ENCODE measurements around the gene PPFIBP1. TPM values are rescaled to one million over a fixed set of nuclear protein-coding genes. Genes with fewer than 3 reads are reported as not detected.

PPFIBP1 gene
- polyA plus RNA-seq, 1 donor (not counting 4 experiments of a cell fraction or from before 2014, with no cell fraction given): 83.5 TPM

GRCh38 chr12:27711967-27712366, 188.0 kb downstream of the PPFIBP1 start:
- FAIRE-seq: no peak
- Histone ChIP-seq H3K9ac (ENCODE audit: control insufficient read depth, extremely low read depth, insufficient read depth, low read length) (peak overlapping the region; percentile 3), H4K20me1 (ENCODE audit: control insufficient read depth, extremely low read depth, insufficient read depth, low read length) (peaks cover 3% of the 10 kb centered on the region), H3K4me1 (ENCODE audit: control insufficient read depth, extremely low read depth, insufficient read depth, low read length) (peaks cover 23% of the 10 kb centered on the region), H3K9me1 (ENCODE audit: control insufficient read depth, extremely low read depth, insufficient read depth, low read length) (no peaks in the 10 kb centered on the region), H3K79me2 (ENCODE audit: control insufficient read depth, insufficient read depth, low read length) (peaks cover 50% of the 10 kb centered on the region), H3K27me3 (ENCODE audit: control insufficient read depth, extremely low read depth, insufficient read depth, low read length) (no peaks in the 10 kb centered on the region), H3K4me2 (ENCODE audit: control insufficient read depth, extremely low read depth, insufficient read depth, low read depth, low read length) (peak overlapping the region; percentile 99), H3K9me3 (ENCODE audit: control insufficient read depth, low read depth, low read length) (no peaks in the 10 kb centered on the region), H3K4me3 (ENCODE audit: control insufficient read depth in 2 of 3, extremely low read depth in 1 of 3, insufficient read depth in 2 of 3, low read depth in 1 of 3, low read length in 3 of 3) (peak overlapping the region; percentile 80 to 93 (median 91)), H2AFZ (ENCODE audit: control insufficient read depth, low read length) (no peak overlapping the region), H3K27ac (ENCODE audit: control insufficient read depth, insufficient read depth, low read length) (no peak overlapping the region), H3K36me3 (ENCODE audit: control insufficient read depth in 2 of 2, extremely low read depth in 1 of 2, insufficient read depth in 2 of 2, low read length in 2 of 2) (peaks cover 5 to 18% of the 10 kb centered on the region in 2 experiments)
- no peak for DNase-seq (ENCODE audit: low read depth, low spot score)
- dilution Hi-C loops (cut with MboI; ENCODE audit: extremely low pct_ligation_motif_present, low sequenced_read_pairs): no loop called here
- TF ChIP-seq CTCF (optimal IDR thresholded peaks at IDR 0.05 in 1 of 3, IDR thresholded peaks at IDR 0.05 in 1 of 3, conservative IDR thresholded peaks at IDR 0.05 in 1 of 3; ENCODE audit: extremely low read depth in 1 of 3, insufficient read depth in 2 of 3, low read length in 3 of 3) (no peak), EZH2 (IDR thresholded peaks at IDR 0.05; ENCODE audit: low read length) (no peak)

GRCh38 chr12:27723212-27723611, 199.2 kb downstream of the PPFIBP1 start:
- no peak overlapping the region for H3K27ac ChIP-seq (ENCODE audit: control insufficient read depth, insufficient read depth, low read length)
- no peak overlapping the region for H3K4me3 ChIP-seq (ENCODE audit: control insufficient read depth in 2 of 3, extremely low read depth in 1 of 3, insufficient read depth in 2 of 3, low read depth in 1 of 3, low read length in 3 of 3)
- H3K4me2 ChIP-seq (ENCODE audit: control insufficient read depth, extremely low read depth, insufficient read depth, low read depth, low read length): no peak overlapping the region
- no peaks in the 10 kb centered on the region for H4K20me1 ChIP-seq (ENCODE audit: control insufficient read depth, extremely low read depth, insufficient read depth, low read length)
- no peak for FAIRE-seq
- no peak overlapping the region for H2AFZ ChIP-seq (ENCODE audit: control insufficient read depth, low read length)
- no peaks in the 10 kb centered on the region for H3K9me1 ChIP-seq (ENCODE audit: control insufficient read depth, extremely low read depth, insufficient read depth, low read length)
- H3K9ac ChIP-seq (ENCODE audit: control insufficient read depth, extremely low read depth, insufficient read depth, low read length): no peak overlapping the region
- peaks cover 4 to 11% of the 10 kb centered on the region in 2 experiments for H3K36me3 ChIP-seq (ENCODE audit: control insufficient read depth in 2 of 2, extremely low read depth in 1 of 2, insufficient read depth in 2 of 2, low read length in 2 of 2)
- H3K9me3 ChIP-seq (ENCODE audit: control insufficient read depth, low read depth, low read length): no peaks in the 10 kb centered on the region
- peaks cover 5% of the 10 kb centered on the region for H3K79me2 ChIP-seq (ENCODE audit: control insufficient read depth, insufficient read depth, low read length)
- no peaks in the 10 kb centered on the region for H3K4me1 ChIP-seq (ENCODE audit: control insufficient read depth, extremely low read depth, insufficient read depth, low read length)
- no peaks in the 10 kb centered on the region for H3K27me3 ChIP-seq (ENCODE audit: control insufficient read depth, extremely low read depth, insufficient read depth, low read length)
- dilution Hi-C loops (cut with MboI; ENCODE audit: extremely low pct_ligation_motif_present, low sequenced_read_pairs): no loop called here
- DNase-seq (ENCODE audit: low read depth, low spot score): no peak
- no peak for TF ChIP-seq EZH2 (IDR thresholded peaks at IDR 0.05; ENCODE audit: low read length)

- no peak overlapping the region for H3K4me3 ChIP-seq (ENCODE audit: control insufficient read depth in 2 of 3, extremely low read depth in 1 of 3, insufficient read depth in 2 of 3, low read depth in 1 of 3, low read length in 3 of 3)
- H3K27me3 ChIP-seq (ENCODE audit: control insufficient read depth, extremely low read depth, insufficient read depth, low read length): no peaks in the 10 kb centered on the region
- H3K27ac ChIP-seq (ENCODE audit: control insufficient read depth, insufficient read depth, low read length): no peak overlapping the region
- dilution Hi-C loops (cut with MboI; ENCODE audit: extremely low pct_ligation_motif_present, low sequenced_read_pairs): no loop called here
- H3K4me2 ChIP-seq (ENCODE audit: control insufficient read depth, extremely low read depth, insufficient read depth, low read depth, low read length): no peak overlapping the region
- H3K9me3 ChIP-seq (ENCODE audit: control insufficient read depth, low read depth, low read length): no peaks in the 10 kb centered on the region
- no peak overlapping the region for H3K9ac ChIP-seq (ENCODE audit: control insufficient read depth, extremely low read depth, insufficient read depth, low read length)
- TF ChIP-seq EZH2 (IDR thresholded peaks at IDR 0.05; ENCODE audit: low read length) (no peak), CTCF (optimal IDR thresholded peaks at IDR 0.05 in 1 of 3, IDR thresholded peaks at IDR 0.05 in 1 of 3, conservative IDR thresholded peaks at IDR 0.05 in 1 of 3; ENCODE audit: extremely low read depth in 1 of 3, insufficient read depth in 2 of 3, low read length in 3 of 3) (no peak)
- H2AFZ ChIP-seq (ENCODE audit: control insufficient read depth, low read length): no peak overlapping the region
- FAIRE-seq (no peak), DNase-seq (ENCODE audit: low read depth, low spot score) (no peak)
- no peaks in the 10 kb centered on the region for H4K20me1 ChIP-seq (ENCODE audit: control insufficient read depth, extremely low read depth, insufficient read depth, low read length)
- peaks cover 8% of the 10 kb centered on the region for H3K79me2 ChIP-seq (ENCODE audit: control insufficient read depth, insufficient read depth, low read length)
- no peaks in the 10 kb centered on the region for H3K4me1 ChIP-seq (ENCODE audit: control insufficient read depth, extremely low read depth, insufficient read depth, low read length)
- H3K36me3 ChIP-seq (ENCODE audit: control insufficient read depth in 2 of 2, extremely low read depth in 1 of 2, insufficient read depth in 2 of 2, low read length in 2 of 2): peaks cover 4 to 6% of the 10 kb centered on the region in 2 experiments
- no peaks in the 10 kb centered on the region for H3K9me1 ChIP-seq (ENCODE audit: control insufficient read depth, extremely low read depth, insufficient read depth, low read length)
Measured at GRCh38 chr12:27730097-27730588, 206.1 kb downstream of the PPFIBP1 start.
